OCI-LY1 (cell line): ENCODE measurements around the gene ERCC1.

Experiments used
- H2AFZ ChIP-seq: fragments of 200-600 bp; sonication (generic), shearing (Covaris generic); 2 replicates; pipeline ENCODE4 v1.6.0; 2014; ENCODE audit warnings: antibody characterized with exemption, mild to moderate bottlenecking, low read length
- H3F3A ChIP-seq: fragments of 200-600 bp; sonication (generic), shearing (Covaris generic); 2 replicates; pipeline ENCODE4 v1.6.0; 2014; ENCODE audit warnings: mild to moderate bottlenecking, antibody characterized with exemption, low read length, moderate library complexity; ENCODE audit not compliant: insufficient read depth
- H3K27ac ChIP-seq: fragments of 200-600 bp; sonication (generic); 2 replicates; pipeline ENCODE4 v1.5.1; 2014; ENCODE audit warnings: low read length, mixed run types, mild to moderate bottlenecking, low read depth; ENCODE audit not compliant: poor library complexity, severe bottlenecking
- H3K27me3 ChIP-seq: fragments of 200-600 bp; sonication (generic); 2 replicates; pipeline ENCODE4 v1.6.0; 2014; ENCODE audit warnings: antibody characterized with exemption, mild to moderate bottlenecking, low read length, moderate library complexity; ENCODE audit not compliant: insufficient read depth
- H3K36me3 ChIP-seq: fragments of 200-600 bp; sonication (generic); 2 replicates; pipeline ENCODE4 v1.6.1; 2014; ENCODE audit warnings: mild to moderate bottlenecking, antibody characterized with exemption, low read length, moderate library complexity, mixed read lengths; ENCODE audit not compliant: insufficient read depth
- H3K4me1 ChIP-seq: fragments of 200-600 bp; sonication (generic); 2 replicates; pipeline ENCODE4 v1.5.1; 2014; ENCODE audit warnings: mild to moderate bottlenecking, low read length, moderate library complexity; ENCODE audit not compliant: insufficient read depth, severe bottlenecking
- H3K4me2 ChIP-seq: fragments of 200-600 bp; sonication (generic), shearing (Covaris generic); 2 replicates; pipeline ENCODE4 v1.6.1; 2014; ENCODE audit warnings: low read length
- H3K4me3 ChIP-seq: fragments of 200-600 bp; sonication (generic); 2 replicates; pipeline ENCODE4 v1.5.1; 2014; ENCODE audit warnings: low read length, low read depth, mild to moderate bottlenecking, mixed read lengths; ENCODE audit not compliant: poor library complexity, severe bottlenecking
- H3K79me2 ChIP-seq: fragments of 200-600 bp; shearing (Covaris generic); 2 replicates; pipeline ENCODE4 v1.6.1; 2016; ENCODE audit warnings: mixed run types, low read length, mixed read lengths; ENCODE audit not compliant: insufficient read depth
- H3K9ac ChIP-seq: fragments of 200-600 bp; sonication (generic), shearing (Covaris generic); 2 replicates; pipeline ENCODE4 v1.6.1; 2014; ENCODE audit warnings: mild to moderate bottlenecking, low read length, mixed read lengths
- H3K9me2 ChIP-seq: fragments of 200-600 bp; sonication (generic), shearing (Covaris generic); 2 replicates; pipeline ENCODE4 v1.6.1; 2014; ENCODE audit warnings: low read depth, mild to moderate bottlenecking, low read length, mixed read lengths
- H3K9me3 ChIP-seq: fragments of 200-600 bp; shearing (Covaris generic); 2 replicates; pipeline ENCODE4 v1.6.1; 2014; ENCODE audit warnings: low read length, mixed read lengths
- H4K20me1 ChIP-seq: fragments of 200-600 bp; sonication (generic), shearing (Covaris generic); 2 replicates; pipeline ENCODE4 v1.6.0; 2016; ENCODE audit warnings: mild to moderate bottlenecking, low read length; ENCODE audit not compliant: insufficient read depth
- EZH2 ChIP-seq: fragments of 200-600 bp; sonication (generic), shearing (Covaris generic); IDR thresholded peaks from 2 replicates; pipeline ENCODE4 v1.8.0; 2017; ENCODE audit warnings: borderline replicate concordance, mixed run types, mild to moderate bottlenecking, antibody characterized with exemption, low read length, moderate library complexity, mixed read lengths
- TF ChIP-seq, protein P1 (sequence below): fragments of 200-600 bp; sonication (generic), shearing (Covaris generic); IDR thresholded peaks from 2 replicates; pipeline ENCODE4 v1.5.1; 2017; ENCODE audit warnings: mild to moderate bottlenecking, antibody characterized with exemption, low read length, moderate library complexity, mixed read lengths

ERCC1 gene

DNA sequence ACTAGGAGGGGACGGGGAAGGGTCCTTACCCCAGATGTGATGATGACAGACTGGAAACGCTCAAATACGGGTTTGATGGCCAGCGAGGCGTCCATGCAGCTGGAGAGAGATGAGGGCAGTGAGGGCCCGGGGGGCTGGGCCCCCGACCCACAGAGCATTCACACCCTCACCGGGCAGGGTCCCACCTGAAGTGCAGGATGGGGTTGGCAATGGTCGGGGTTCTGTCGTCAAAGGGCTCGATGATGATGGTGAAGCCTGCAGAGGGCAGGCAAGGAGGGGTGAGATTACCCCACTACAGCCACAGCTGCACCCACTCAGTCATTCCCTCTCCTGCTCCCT, 66.3 kb downstream of the ERCC1 start:
- no peaks in the 10 kb centered on the region for H3F3A ChIP-seq
- no peak for TF ChIP-seq EZH2
- TF ChIP-seq, protein P1, sequence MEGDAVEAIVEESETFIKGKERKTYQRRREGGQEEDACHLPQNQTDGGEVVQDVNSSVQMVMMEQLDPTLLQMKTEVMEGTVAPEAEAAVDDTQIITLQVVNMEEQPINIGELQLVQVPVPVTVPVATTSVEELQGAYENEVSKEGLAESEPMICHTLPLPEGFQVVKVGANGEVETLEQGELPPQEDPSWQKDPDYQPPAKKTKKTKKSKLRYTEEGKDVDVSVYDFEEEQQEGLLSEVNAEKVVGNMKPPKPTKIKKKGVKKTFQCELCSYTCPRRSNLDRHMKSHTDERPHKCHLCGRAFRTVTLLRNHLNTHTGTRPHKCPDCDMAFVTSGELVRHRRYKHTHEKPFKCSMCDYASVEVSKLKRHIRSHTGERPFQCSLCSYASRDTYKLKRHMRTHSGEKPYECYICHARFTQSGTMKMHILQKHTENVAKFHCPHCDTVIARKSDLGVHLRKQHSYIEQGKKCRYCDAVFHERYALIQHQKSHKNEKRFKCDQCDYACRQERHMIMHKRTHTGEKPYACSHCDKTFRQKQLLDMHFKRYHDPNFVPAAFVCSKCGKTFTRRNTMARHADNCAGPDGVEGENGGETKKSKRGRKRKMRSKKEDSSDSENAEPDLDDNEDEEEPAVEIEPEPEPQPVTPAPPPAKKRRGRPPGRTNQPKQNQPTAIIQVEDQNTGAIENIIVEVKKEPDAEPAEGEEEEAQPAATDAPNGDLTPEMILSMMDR, result no peak
- H3K36me3 ChIP-seq, result peaks cover 76% of the 10 kb centered on the region
- no peaks in the 10 kb centered on the region for H4K20me1 ChIP-seq
- H2AFZ ChIP-seq, result no peak overlapping the region
- no peak overlapping the region for H3K9ac ChIP-seq
- H3K79me2 ChIP-seq, result no peaks in the 10 kb centered on the region
- no peaks in the 10 kb centered on the region for H3K27me3 ChIP-seq
- no peaks in the 10 kb centered on the region for H3K9me3 ChIP-seq
- H3K4me1 ChIP-seq, result no peaks in the 10 kb centered on the region
- H3K9me2 ChIP-seq, result no peaks in the 10 kb centered on the region
- H3K27ac ChIP-seq, result no peak overlapping the region
- H3K4me2 ChIP-seq, result no peak overlapping the region
- H3K4me3 ChIP-seq, result no peak overlapping the region
